HG02870 (cell line): ENCODE measurements around the gene OSER1.
A peak's percentile ranks its signal among the peaks of the same experiment; 100 is the strongest.

Source experiments
- ATAC-seq: cut with Tn5 transposase; IDR thresholded peaks from one replicate; pipeline ENCODE4 v1.9.1; 2021; ENCODE audit warnings: mild to moderate bottlenecking, moderate library complexity; ENCODE audit not compliant: unreplicated experiment

The OSER1 gene

DNA sequence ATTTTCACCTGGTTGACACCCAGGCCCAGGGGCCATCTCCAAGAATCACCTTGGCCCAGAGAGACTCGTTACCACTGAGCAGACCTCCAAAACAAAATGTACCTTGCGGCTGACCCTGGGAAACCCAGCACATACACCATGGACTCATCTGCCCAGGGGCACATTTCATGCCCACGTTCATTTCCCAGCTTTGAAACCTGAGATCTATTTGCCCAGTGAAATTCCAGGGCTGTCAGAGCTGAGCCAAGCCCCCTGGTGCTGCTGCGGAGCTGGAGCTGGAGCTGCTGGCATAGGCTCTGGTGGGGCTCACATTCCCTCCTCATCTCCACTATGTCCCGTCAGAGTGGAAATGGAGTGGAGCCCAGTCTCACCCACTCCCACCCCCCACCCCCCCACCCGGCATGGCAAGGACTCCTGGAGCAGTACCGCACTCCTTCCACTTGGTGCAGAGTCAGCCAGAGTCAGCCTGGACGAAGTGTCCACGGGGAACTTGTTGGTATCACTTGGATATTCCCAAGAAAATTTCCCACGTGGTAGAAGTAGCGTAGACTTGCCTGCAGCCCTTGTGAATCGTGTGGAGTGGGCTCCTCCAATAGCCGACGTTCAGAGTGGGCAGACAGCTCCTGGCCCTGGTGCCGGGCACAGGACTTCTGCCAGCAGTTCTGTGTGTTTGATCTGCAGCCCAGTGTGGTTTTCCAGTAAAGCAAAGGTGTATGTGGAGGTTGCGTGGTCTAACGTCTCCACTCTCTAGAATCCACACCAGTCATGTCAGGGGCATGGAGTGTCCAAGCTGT, 18.1 kb upstream of the OSER1 start:
- no peak for ATAC-seq

DNA sequence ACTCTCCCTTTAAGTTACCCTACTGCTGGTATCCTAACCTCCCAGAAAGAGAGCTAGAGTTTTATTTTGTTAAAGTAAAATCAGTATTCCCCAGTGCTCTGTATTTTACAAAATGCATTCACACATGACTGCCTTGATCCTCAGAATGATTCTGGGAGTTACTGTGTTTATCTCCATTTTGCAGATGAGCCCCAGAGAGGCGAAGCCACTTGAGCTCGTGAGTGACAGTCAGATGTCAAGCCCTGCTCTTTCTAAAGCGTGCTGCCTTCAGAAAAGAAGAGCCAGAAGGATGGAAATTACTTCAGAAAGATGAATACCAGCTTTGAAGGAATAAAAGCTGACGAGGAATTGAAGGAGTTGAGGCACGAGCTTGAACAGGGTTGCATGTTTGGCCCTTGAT, 14.1 kb upstream of the OSER1 start:
- ATAC-seq, result no peak

DNA sequence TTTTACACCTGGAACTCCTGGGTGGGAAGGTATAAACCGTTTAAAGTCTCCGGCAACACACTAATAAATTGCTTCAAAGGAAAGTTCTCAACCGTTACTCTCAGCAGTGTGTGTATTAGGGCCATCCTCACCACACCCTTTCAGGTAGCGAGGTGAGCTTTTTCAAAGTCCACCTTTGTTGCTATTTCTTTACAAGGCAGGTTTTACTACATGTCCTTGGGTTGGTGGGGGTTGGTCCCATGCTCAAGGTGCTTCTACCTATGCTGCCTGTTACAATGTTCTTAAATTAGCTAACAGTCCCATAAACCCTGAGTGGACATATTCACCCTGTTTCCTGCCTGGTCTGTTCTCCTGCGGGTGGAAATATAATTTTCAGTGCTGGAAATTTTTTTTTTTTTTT, 13.2 kb upstream of the OSER1 start:
- ATAC-seq, result no peak

DNA sequence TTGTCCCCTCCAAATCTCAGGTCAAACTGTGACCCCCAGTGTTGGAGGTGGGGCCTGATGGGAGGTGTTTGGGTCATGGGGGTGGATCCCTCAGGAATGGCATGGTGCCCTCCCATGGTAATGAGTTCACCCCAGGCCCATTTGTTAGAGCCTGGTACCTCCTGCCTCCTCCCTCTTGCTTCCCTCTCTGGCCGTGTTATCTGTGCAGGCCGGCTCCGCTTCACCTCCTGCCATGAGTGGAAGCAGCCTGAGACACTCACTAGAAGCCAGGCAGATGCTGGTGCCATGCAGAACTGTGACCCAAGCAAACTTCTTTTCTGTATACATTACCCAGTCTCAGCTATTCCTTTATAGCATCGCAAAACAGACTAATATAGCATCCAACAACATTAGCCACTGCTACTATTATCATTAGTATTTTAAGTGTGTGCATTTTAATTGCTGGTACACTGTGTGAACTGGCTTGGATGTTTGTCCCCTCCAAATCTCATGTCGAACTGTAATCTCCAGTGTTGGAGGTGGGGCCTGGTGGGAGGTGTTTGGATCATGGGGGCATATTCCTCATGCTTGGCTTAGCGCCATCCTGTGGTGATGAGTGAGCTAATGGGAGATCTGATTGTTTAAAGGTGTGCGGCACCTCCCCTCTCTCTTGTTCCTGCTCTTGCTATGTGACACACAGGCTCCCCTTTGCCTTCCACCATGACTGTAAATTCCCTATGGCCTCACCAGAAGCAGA, 12.2 kb upstream of the OSER1 start:
- no peak for ATAC-seq

DNA sequence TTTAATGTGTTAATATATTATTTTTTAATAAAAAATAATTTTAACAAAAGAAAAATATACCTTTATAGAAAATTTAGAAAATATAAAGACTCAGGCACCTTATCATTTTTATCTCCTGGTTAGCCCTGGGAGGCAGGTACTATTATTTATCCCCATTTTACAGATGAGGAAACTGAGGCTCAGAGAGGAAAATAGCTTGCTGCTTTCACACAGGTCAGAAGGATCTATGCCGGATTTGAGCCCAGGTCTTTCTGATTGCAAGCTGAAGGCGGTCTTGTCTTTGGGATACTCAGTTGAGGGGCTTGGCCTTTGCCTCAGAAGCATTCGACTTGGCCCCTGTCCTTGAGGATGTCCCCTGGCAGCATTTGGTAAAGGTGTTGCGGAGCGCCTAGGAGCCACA, 11.5 kb upstream of the OSER1 start:
- ATAC-seq, result no peak

DNA sequence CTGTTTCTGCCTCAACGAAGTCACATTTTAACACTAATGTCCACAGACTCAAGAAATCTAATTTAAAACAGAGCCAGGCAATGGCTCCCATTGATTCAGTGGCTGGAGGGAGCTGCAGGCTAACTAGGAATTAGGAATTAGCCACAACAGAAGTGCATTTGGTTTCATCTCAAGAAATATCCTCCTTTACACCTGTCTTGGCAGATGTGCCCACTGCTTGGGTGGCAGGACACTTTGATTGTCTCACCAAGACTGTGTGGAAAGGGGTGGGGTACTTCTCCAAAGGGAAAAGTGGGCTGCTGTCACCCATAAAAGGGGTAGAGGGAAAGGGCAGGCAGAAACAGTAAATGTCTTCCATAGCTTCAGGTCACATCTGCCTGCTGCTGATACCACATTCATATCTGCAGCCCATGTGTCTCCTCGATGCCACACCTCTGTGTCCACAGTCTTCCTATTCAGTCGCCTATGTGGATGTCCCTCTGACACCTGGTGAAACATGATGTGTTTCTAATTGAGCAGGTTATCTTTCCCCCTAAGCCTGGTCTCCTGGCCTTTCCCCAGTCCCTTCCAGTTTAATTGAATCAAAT, 10.9 kb upstream of the OSER1 start:
- ATAC-seq, result no peak

DNA sequence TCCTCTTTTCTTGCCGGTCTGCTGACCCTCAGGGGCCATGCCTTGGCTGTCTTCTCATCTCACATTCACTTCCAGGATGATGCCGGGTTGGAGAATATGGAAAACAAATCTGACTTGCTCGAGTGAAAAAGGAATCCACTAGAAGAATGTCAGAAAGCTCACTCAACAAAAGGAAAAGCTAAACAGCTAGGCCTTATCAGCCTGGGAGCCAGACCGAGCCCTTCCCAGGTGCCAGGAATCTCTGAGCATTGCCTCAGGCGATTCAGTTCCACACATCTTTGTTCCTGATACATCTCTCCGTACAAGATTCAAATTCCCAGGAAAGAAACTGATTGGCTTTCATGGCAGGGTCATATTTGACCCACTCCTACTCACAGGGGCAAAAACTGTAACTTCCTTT, 9.2 kb upstream of the OSER1 start:
- no peak for ATAC-seq

DNA sequence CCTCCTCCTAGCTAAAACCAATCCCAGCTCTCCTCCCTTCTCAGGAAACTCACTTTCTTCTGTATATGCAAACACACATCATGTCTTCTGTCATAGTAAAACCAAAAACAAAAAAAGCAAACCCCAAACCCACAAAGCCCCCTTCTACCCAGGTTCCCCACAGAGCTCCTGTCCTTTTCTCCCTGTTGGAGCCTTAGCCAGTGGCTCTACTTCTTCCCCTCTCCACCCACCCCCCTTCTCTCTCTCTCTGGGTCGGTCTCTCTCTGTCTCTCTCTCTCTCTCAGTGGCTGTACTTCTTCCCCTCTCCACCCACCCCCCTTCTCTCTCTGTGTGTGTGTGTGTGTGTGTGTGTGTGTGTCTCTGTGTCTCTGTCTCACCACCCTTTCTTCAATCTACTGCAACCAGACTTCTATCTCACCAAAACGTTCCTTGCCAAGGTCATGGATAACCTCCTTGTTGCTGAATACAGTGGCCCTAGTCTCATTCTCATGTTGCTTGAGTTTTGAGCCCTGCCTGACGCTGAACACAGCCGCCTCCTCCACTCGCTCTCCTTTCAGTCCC, 8.7 kb upstream of the OSER1 start:
- no peak for ATAC-seq

DNA sequence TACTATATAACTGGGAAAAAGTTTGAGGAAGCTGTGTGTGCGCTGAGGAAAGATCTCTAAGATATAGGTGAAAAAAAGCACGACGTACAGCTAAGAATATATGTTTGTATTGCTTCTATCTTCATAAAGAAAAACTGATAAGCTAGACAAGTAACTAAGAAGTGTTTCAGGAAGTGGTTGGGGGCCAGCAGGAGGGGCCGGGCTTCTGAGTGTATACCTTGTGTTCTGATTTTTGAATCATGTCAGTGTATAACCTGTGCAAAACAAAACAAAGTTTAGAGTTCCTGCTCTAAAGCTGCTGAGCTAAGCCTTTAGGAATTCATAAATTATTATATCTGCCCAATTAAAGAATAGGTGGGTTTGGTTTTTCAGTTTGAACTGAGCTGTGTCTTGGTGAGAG, 7.9 kb upstream of the OSER1 start:
- ATAC-seq, result no peak

DNA sequence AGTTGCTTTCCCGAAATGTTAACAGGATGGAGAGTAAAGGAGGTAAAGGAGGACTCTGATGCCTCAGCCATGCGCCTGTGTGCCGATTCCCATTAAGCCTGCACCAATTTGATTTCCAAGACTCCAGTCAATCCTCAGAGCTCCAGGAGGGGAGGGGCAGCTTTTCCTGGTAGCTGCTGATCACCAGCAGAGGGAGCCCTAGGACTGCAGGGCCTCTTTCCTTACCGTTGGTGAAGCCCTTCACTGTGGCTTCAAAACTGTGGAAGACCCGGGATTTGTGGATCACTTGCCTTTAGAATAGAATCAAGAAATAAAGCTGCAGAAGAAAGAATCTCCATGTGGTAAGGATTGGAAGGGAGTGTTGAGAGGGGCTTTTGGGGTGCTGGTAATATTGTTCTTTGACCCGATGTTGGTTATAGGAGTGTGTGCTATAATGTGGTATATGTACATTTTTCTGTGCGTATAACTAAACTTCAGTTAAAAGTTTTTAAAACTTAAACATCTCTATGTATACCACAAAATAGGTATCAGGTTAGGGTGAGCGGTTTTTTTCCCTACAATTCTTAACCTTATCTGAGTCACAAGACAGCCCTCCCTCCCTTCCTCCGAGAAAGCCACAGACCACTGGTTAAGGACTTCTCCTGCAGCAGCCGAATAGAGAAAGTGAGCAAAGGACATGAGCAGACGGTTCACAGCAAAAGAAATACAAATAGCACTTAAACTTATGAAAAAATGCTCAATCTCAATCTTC, 6.9 kb upstream of the OSER1 start:
- ATAC-seq, result no peak

DNA sequence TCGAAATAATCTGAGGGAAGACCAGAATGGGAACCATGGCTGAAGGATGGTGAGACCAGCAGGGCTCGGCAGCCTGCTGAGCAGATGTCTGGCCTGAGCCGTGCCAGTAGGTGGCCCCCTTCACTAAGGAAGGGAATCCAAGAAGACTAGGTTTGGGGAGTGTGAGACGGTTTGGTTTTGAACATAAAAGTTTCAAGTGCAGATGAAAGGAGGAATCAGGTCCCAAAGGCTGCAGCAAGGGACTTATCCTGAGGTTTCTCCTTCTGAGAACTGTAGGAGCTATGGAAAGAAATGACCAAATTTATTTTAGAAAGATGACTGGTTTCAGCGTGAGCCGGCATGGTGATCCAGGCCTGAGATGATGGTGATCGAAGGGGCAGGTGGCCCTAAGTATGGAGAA, 4.6 kb upstream of the OSER1 start:
- ATAC-seq, result no peak

DNA sequence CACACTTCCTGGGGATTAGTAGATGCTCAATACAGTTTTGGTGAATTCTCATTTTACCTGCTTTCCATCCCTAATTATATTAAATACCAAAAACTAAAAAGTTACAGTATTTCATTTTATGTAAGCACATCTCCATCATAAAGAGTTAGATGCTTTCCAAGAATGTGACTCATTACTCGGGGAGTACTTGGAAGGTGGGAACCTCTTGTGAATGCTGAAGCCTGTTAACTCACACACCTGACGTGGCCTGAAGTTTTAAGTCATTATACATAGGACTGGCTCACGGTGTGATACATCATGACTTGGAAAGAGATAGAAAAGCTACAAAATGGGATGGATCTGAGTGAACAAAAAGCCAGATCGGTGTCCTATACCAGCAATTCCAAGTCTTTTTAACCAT, 2.2 kb upstream of the OSER1 start:
- ATAC-seq, result no peak

DNA sequence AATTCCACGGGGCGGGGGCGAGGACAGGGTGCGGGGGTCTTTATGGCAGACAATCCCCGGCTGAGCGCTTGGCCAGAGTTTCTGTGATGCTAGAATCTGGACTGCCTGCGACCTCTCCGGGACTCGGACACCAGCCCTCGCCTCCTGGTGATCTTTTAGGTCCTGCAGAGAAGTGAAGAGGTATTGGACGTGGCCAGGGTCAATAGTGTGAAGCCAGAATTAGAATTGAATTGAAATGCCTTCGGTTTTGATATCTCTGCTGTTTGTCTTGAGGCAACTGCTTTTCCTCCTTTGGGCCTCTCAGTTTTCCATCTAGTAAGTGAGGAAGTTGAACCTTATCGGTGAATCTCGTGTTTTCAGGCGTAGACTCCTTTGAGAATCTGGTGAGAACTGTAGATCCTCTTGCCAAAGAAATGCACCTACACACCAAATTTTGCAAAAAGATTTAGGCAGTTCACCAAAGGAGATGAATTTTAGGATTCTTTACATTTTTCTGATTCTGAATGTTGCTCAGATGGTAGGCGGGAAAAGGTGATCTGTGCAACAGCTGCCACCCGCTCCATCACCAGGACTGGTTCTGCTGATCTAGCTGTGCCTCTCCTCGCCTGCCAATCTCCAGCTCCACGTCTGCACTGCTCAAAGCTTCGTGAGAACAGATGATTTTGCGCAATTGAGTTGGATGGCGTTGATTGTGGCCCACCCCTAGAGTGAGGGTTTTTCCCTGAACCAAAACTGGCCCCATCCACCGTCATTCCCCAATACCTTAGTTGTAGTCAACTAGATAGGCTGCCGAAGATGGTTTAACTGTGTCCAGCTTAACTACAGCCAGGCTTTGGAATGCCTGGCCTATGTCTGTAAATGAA, 837 bp upstream of the OSER1 start:
- ATAC-seq, result no peak

DNA sequence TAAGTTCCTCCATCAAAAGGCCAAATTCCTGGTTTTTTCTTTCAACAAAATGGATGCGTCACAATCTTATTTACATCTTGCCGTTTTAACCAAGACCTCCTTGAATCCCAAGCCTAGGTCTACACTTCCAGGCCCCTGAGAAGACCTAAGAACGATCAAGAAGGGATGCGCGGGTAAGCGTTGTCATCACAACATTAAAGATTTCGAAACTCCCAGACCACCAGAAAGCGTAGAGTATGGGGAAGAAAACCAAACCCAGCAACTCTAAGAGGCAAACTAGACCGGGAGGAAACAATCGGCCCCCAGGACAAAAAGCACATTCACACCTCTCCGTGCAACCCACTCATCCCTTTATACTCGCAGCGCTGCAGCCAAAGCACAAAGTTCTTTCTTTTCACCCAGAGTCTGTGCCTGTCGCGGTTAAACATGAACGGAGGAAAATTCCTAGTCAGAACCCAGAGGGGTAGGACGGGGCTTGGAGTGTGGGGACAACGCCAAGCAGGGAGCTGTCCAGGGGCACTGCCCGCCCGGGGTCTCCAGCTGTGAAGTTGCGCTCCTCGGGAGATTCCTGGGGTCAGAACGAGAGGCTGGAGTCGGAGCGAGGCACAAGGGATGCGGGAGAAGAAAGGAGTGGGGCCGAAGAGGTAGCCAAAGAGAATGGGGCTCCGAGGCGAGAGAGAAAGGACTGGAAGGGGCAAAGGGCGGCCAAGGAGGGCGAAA, 725 bp downstream of the OSER1 start:
- ATAC-seq, result peak; percentile 1

DNA sequence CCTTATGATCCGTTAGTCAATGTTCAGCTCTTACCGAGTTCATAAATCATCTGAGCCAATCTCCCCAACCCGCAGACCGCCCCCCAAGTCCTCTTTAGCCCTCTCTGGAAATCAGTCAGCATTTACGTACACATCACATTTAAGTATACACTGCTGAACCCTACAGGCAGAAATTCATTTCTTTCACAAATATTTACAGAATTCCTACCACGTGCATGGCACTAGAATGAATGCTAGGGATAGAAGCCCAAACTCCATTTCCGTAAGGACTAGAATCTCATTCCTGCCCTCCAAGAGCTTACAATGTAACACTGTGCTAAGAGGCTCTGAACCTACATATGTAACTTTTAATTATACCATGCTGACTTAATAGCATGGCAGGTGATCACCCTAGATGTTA, 1.8 kb downstream of the OSER1 start:
- ATAC-seq, result no peak

DNA sequence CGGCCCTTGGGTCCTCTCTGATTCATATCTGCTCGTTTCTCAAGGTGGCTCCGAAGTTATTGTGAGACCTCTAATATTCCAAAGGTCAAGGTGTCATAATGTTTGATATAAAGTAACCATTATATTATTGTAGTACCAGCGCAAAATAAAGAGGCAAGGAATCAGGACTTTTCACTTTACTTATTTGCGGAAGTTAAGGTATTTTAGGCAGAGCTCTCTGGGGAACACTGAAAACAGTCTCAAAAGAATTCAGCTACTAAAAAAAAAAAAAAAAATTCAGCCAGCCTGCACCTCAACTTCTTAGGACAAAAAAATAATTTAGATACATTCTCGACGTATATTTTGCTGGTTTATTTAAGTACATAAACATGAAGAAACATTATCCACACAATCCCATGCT, 2.4 kb downstream of the OSER1 start:
- ATAC-seq, result no peak

DNA sequence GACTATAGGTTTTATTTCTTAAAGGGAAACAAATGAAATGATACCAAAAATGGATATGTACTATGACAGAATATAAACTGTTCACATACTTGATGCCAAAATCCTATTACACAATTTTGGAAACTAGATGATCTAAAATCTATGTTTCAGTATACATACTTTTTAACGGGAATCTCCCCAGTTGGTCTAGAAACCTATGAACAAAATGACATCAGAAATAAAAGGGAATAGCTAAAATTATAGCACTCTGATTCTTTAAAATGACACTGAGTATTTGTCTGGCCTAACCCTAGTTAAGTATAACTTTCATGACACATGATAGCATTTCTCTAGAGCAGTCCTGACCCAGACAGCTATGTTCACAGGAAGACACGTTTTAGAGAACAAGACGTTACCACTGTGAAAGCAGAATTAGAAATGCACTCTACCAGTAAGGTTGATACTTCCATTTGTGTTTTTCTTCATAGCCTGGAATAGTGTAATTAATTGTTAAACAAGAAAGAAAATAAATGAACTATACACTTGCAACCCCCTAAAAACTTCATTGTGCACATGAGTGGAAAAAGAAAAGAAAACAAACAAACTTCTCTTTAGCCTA, 3.3 kb downstream of the OSER1 start:
- no peak for ATAC-seq

DNA sequence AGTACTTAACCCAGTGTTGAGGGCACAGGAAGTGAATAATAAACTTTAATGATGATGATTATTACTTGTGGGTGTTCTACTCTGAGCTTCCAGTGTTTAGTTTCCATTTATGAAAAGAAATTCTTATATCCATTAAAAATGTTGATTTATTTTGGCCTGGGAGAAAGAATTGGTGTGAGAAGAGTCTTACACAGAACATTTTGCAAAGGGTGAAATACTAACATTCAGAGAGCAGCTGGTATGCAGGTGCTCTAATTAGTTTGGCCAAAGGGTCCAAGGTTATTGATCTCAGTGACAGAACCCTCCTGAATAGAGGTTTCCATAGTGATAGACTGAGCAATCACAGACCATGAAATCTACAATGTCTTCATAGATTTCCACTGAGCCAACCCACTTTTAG, 4.4 kb downstream of the OSER1 start:
- no peak for ATAC-seq

DNA sequence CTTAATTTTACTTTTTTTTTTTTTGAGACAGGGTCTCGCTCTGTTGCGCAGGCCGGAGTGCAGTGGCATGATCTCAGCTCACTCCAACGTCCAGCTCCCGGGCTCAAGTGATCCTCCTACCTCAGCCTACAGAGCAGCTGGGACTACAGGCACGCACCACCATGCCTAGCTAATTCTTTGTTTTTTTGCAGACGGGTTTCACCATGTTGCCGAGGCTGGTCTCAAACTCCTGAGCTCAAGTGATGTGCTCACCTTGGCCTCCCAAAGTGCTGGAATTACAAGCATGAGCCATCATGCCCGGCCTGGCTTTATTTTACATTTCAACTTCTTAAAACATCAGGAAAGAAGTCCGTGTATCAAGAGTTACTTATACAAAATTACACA, 5.7 kb downstream of the OSER1 start:
- no peak for ATAC-seq
